ENCODE measurements around the gene SLC4A3.

SLC4A3 gene, protein sequence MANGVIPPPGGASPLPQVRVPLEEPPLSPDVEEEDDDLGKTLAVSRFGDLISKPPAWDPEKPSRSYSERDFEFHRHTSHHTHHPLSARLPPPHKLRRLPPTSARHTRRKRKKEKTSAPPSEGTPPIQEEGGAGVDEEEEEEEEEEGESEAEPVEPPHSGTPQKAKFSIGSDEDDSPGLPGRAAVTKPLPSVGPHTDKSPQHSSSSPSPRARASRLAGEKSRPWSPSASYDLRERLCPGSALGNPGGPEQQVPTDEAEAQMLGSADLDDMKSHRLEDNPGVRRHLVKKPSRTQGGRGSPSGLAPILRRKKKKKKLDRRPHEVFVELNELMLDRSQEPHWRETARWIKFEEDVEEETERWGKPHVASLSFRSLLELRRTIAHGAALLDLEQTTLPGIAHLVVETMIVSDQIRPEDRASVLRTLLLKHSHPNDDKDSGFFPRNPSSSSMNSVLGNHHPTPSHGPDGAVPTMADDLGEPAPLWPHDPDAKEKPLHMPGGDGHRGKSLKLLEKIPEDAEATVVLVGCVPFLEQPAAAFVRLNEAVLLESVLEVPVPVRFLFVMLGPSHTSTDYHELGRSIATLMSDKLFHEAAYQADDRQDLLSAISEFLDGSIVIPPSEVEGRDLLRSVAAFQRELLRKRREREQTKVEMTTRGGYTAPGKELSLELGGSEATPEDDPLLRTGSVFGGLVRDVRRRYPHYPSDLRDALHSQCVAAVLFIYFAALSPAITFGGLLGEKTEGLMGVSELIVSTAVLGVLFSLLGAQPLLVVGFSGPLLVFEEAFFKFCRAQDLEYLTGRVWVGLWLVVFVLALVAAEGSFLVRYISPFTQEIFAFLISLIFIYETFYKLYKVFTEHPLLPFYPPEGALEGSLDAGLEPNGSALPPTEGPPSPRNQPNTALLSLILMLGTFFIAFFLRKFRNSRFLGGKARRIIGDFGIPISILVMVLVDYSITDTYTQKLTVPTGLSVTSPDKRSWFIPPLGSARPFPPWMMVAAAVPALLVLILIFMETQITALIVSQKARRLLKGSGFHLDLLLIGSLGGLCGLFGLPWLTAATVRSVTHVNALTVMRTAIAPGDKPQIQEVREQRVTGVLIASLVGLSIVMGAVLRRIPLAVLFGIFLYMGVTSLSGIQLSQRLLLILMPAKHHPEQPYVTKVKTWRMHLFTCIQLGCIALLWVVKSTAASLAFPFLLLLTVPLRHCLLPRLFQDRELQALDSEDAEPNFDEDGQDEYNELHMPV

DNA sequence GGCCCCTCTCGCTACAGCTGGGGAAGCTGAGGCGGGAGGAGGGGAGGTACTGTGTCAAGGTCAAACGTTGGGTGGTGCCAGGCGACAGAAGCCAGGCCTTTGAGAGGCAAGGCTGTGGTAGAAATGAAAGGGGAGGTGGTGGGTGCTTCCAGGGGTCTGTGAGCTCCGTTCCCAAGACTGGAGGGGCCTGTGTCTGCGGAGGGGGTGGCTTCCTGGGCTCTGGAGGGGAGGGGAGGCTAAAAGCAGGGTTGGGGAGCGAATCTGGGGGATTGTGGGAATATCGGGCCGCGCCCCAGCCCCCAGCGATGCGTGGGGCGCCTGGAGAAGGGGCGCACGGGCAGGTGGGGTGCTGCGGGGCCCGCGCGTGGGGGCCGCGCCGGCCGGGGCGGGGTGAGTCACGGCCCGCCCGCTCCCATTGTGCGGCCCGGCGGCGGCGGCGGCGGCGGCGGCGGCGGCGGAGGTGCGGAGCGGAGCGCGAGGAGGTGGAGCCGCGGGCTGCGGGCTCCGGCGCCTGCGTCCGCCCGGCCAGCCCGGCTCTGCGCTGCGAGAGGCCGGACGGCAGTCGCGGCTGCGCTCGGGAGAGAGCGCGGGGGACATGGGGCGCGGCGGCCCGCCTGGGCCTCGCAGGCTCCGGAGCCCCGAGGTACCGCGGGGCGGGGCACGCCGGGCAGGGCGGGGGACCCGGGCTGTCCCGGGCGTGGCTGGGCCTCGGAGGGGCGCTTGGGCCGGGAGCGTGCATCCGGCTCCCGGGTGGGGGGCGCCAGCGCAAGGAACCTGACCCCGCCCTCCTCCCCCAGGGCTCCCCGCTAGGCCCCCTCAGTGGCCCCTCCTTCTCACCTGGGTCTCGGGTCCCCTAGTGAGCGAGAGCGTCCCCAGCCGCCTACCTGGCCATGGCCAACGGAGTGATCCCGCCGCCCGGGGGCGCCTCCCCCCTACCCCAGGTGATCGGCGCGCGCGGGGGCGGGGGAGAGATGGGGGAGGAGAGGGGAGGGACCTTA lies at the start of gene SLC4A3:
SLC4A3 (plus strand) TSS at position 528 of the 998 bp plus-strand sequence; CDS start at position 891, 363 bp downstream.
- DNase-seq, result peak in 1 of 14 donors; percentile 59

DNA sequence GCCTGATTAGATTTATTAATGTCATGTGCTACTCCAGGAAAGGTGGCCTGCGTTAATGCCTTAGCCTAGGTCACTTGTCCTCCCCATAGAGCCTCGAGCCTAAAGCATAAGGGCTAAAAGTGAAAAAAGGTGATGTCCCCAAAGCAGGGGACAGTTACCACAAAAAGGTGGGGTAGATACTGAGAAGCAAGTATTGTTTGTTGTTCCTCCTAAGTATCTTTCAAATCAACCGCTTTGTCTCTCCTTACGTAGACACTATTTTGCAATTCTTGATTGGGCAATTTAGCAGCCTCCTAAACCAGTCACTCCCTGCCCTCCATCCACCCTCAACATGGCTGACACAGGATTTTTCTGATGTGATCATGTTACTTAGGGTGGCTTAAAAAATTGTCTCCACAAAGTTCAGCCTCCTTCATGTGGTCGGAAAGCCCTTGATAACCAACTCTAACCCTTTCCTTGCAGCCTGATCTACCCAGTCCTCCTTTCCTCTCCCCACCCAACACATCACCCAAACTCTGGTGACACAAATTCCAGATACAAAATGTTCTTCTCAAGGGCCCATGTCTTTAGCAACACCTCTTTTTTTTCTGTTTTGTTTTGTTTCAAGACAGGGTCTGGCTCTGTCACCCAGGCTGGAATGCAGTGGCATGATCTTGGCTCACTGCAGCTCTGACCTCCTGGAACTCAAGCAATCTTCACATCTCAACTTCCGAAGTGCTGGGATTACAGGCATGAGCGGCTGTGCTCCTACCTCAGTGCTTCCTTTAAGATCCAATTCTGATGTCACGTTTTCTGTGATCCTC lies 48.4 kb upstream of the SLC4A3 start:
- DNase-seq, result no peak

DNA sequence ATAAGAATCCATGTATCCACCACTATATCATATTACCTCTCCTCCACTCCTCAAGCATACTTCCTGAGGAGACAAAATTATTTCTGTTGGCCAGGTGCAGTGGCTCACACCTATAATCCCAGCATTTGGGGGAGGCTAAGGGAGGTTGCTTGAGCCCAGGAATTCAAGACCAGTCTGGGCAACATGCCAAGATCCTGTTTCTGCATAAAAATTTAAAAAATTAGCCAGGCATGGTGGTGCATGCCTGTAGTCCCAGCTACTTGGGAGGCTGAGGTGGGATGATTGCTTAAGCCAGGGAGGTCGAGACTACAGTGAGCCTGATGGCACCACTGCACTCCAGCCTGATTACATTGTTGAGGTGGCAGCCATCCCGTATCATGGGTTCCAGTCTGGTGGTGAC lies 46.1 kb upstream of the SLC4A3 start:
- DNase-seq, result no peak

DNA sequence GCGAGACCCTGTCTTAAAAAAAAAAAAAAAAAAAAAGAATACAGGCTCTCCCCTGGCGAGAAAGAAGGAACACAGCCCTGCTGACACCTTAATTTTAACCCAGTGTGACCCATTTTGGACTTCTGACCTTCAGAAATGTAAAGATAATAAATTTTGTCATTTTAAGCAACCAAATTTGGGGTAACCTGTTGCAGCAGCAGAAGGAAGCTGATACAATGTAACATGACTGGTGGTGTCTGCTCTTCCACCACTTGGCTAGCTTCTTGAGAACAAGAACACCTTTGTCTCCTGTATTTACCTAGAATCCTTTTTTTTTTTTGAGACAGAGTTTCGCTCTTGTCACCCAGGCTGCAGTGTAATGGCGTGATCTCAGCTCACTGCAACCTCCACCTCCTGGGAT lies 36.3 kb upstream of the SLC4A3 start:
- no peak for DNase-seq

DNA sequence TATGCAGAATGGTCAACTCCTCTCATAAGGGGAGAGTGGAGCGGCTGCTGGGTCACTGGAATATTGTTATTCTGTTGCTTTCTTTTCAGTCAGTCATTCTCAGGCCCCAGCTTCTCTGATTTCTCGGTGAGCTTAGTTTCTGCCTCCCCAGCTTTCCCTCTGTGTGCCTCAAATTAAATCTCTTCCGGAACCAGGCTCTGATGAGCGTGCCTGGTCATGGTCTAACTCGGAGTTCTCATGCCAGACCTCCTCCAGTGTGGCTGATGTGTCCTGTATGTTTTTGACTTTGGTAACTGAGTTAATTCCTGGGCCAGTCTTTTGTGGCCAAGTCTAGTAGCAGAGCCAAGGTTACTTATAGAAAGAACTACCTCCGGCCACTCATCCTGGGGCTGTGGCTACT lies 34.7 kb upstream of the SLC4A3 start:
- no peak for DNase-seq

- DNase-seq, result no peak
Measured at GRCh38 chr2:219593154-219593553, 34.3 kb upstream of the SLC4A3 start.

- DNase-seq, result no peak
Measured at GRCh38 chr2:219595256-219595655, 32.2 kb upstream of the SLC4A3 start.

- DNase-seq, result peak in 1 of 14 donors; percentile 21
Measured at GRCh38 chr2:219596954-219597551, 30.4 kb upstream of the SLC4A3 start.

DNA sequence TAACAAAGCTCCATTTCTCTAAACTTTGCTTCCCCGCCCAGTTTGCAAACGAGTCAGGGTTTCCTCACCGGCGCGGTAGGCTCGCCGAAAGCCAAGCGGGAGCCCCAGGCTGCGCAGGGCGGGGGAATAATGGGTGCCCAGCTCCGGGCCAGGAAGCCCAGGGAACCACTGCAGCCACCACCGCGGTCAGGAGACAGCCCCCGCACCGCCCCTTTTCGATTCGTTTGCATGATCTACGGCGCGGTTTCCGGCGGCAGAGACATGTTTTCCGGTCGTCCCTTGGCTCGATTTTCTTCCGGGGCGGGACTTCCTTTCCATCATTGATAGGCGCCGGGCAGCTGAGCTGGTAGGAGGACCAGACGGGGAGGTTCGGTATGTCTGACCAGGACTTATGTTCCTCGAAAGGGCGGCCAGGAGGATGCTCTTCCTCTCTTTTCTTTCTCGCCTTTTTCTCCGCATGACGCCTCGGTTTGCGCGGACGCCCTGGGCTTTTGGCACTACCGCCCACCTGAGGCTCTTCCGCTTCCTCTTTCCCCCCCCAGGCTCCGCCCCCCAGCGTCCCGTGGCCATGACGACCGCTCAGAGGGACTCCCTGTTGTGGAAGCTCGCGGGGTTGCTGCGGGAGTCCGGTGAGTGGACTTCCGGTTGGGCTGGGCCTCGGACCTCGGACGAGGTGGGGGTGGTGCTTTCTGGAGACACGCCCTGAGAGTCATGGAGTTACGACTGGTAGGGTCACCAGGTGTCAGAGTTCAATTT lies 29.7 kb upstream of the SLC4A3 start, which contains the start of gene STK11IP:
STK11IP (plus strand) TSS at position 306 of the 756 bp plus-strand sequence; CDS start at position 569, 263 bp downstream.
- peak; percentile 73 to 99 (median 97) for DNase-seq

DNA sequence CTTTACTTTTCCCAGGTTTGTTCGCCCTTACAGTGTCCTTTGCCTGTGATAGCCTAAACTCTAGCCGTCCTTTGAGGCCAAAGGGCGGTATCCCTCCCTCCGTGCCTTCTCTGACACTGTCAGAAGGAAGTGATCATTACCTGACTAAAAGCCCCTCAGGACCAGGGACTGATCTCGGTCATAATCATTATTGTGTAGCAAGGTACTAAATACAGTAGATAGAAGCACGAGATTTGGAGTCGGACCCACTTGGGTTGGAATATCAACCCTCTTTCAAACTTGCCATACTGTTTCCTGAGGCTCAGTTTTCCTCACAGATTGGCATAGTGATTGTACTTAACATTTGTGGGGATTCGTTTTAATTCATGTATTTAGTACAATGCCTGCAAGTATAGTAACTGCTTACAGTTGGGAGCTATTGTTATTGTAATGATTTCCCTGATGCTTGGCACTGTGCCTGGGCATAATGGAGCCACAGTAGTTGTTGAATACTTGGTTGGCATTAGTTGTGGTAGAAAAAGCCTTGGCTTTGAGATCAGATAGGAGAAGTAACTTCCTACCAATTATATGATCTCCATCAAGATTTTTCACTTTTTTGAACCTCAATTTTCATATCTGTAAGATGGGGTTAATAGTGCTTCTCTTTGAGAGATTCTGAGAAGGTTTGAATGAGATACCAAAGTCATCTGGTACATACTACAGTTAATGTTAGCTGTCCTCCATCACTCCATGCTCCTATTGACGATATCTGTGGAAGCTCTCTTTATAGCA lies 28.9 kb upstream of the SLC4A3 start:
- no peak for DNase-seq

DNA sequence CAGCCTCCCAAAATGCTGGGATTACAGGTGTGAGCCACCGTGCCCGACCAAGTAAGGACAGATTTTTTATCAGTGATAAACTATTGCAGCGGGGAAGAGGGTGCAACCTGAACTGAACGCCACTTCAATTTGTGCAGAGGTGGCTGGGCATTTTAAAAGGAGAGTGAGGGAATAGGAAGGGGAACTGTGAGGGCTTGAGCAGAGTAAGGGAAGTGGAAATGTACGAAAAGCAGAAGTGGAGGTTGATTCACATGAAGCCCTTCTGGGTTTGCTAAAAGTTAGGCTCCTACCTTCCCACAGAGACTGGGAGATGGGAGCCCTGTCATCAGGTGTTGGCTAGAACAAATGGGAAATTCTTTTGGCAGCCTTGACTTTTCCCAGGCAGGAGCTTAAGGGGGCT lies 23.7 kb upstream of the SLC4A3 start:
- DNase-seq, result no peak

- no peak for DNase-seq
Measured at GRCh38 chr2:219605607-219605954, 21.8 kb upstream of the SLC4A3 start.

DNA sequence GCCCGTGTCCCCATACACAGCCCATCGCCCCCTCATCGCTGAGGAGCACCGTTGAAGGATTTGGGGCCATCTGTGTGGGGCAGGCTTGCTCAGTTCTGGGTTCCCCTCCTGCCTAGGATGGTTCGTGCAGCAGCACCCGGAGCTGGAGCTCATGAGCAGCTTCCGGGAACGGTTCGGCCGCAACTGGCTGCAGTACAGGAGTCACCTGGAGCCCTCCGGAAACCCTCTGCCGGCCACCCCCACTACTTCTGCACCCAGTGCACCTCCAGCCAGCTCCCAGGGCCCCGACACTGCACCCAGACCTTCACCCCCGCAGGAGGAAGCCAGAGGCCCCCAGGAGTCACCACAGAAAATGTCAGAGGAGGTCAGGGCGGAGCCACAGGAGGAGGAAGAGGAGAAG lies 19.5 kb upstream of the SLC4A3 start:
- no peak for DNase-seq

DNA sequence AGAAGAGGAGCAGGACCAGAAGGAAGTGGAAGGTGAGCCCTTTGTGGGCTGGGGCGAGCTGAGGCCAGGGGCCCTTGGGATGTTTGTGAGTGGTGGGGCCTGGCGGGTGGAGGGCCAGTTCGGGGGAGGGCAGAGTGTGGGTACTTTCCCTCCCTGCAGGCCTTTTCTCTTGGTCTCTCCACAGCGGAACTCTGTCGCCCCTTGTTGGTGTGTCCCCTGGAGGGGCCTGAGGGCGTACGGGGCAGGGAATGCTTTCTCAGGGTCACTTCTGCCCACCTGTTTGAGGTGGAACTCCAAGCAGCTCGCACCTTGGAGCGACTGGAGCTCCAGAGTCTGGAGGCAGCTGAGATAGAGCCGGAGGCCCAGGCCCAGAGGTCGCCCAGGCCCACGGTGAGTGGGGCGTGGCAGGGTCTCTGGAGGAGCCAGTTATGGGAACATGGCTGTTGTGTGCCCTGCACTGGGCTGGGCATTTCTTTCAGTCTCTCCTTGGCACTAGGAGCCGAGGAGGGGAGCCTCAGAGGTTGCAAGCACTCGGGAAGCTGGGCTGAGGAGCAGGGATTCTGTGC lies 18.9 kb upstream of the SLC4A3 start:
- DNase-seq, result no peak

DNA sequence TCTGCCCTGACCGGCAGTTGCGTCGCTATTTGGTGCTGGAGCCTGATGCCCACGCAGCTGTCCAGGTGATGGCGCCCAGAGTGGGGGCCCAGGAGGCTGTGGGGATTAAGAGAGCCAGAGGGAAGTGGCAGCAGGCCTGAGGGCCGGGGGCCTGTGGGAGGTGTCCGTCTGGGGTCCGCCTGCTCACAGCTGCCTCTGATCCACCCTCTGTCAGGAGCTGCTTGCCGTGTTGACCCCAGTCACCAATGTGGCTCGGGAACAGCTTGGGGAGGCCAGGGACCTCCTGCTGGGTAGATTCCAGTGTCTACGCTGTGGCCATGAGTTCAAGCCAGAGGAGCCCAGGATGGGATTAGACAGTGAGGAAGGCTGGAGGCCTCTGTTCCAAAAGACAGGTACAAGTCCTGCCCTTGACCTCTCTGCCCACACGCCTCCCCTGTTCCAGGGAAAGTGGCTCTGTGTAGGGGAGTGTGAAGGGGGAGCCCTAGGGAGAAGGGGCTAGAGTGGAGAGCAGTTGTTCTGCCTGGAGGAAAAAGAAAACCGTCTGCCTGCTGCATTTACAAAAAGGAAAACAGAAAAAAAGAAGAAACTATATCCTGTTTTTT lies 18.2 kb upstream of the SLC4A3 start:
- no peak for DNase-seq

DNA sequence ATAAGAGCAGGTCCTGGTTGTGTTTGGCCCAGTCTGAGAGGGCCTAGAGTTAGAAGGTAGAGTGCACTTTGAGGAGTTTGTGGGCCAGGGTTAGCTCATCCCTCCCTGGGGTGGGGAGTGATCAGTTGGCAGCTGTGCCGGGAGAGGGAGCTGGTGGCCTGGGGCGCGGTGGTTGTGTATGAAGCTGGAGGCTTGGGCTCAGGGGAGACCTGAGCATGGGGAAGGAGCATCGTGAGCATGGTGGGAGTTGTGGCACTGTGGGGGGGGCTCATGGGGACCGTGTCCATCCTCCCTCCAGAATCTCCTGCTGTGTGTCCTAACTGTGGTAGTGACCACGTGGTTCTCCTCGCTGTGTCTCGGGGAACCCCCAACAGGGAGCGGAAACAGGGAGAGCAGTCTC lies 16.1 kb upstream of the SLC4A3 start:
- DNase-seq, result no peak

DNA sequence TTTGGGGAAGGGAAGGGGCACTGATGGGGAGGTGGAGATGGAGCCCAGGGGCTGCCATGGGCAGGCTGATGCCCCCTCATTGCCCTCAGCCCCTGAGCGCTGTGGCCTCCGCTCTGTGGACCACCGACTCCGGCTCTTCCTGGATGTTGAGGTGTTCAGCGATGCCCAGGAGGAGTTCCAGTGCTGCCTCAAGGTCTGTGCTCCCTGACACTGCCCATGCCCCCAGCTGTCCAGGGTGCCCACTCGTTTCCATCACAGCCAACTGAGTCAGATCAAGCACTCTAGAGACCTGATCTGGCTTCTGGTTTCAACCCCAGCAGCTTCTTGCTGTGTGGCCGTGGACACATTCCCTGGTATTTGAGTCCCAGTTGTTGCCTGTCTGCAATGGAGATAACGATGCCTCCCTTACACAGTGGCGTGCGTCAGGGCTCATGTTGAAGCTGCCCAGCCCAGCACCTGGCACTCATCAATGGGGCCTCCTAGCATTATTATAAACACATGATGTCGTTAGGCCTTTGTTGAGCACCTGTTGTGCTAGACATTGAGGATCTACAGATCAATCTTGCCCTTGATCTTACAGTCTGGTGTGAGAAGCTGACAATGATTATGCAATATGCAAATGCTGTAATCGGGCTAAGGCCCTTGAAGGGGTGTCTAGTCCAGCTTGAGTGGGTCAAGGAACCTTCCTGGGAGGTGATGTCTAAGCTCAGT lies 15.4 kb upstream of the SLC4A3 start:
- DNase-seq, result no peak
